Measurements from ENCODE around the gene HRH2. TPM values are rescaled to one million over a fixed set of nuclear protein-coding genes. Genes with fewer than 3 reads are reported as not detected.

Gene HRH2
- total and polyA plus RNA-seq, 3 donors from 2014 or later: 0.47 to 1.4 (median 1.3) TPM

DNA sequence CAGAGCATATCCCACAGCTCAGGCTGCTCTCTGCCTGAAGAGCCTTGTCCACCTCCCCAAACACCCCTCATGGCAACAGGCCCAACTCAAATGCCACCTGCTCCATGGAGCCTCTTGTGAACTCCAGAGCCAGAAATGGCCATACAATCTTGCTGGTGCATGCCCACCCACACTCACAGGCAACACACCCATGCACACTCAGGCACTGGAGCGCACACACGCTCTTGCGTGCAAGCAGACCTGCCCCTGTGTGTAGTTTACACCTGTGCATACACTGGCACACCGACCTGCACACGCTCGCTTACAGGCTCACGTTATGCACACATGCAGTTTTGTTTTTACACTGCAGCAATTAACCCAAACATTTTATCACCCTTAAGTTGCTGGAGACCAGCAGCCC lies 40.0 kb downstream of the HRH2 start:
- no peak overlapping the region for H3K4me3 ChIP-seq
- no peaks in the 10 kb centered on the region for H3K4me1 ChIP-seq
- TF ChIP-seq POLR2A (IDR thresholded peaks at IDR 0.05): no peak
- TF ChIP-seq, protein P1, sequence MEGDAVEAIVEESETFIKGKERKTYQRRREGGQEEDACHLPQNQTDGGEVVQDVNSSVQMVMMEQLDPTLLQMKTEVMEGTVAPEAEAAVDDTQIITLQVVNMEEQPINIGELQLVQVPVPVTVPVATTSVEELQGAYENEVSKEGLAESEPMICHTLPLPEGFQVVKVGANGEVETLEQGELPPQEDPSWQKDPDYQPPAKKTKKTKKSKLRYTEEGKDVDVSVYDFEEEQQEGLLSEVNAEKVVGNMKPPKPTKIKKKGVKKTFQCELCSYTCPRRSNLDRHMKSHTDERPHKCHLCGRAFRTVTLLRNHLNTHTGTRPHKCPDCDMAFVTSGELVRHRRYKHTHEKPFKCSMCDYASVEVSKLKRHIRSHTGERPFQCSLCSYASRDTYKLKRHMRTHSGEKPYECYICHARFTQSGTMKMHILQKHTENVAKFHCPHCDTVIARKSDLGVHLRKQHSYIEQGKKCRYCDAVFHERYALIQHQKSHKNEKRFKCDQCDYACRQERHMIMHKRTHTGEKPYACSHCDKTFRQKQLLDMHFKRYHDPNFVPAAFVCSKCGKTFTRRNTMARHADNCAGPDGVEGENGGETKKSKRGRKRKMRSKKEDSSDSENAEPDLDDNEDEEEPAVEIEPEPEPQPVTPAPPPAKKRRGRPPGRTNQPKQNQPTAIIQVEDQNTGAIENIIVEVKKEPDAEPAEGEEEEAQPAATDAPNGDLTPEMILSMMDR (IDR thresholded peaks at IDR 0.05): no peak
- no peaks in the 10 kb centered on the region for H3K27me3 ChIP-seq
- DNase-seq: no peak
- no peaks in the 10 kb centered on the region for H3K36me3 ChIP-seq (ENCODE audit: low read depth, missing control alignments)
- intact Hi-C loops (cut with DNase I; ENCODE audit: low total_unique reads): no loop called here
- H3K9me3 ChIP-seq: no peaks in the 10 kb centered on the region
- H3K27ac ChIP-seq: no peak overlapping the region
- WGBS, 2 donors: 89 to 91% methylated on average over 7 of the region's 7 CpGs

DNA sequence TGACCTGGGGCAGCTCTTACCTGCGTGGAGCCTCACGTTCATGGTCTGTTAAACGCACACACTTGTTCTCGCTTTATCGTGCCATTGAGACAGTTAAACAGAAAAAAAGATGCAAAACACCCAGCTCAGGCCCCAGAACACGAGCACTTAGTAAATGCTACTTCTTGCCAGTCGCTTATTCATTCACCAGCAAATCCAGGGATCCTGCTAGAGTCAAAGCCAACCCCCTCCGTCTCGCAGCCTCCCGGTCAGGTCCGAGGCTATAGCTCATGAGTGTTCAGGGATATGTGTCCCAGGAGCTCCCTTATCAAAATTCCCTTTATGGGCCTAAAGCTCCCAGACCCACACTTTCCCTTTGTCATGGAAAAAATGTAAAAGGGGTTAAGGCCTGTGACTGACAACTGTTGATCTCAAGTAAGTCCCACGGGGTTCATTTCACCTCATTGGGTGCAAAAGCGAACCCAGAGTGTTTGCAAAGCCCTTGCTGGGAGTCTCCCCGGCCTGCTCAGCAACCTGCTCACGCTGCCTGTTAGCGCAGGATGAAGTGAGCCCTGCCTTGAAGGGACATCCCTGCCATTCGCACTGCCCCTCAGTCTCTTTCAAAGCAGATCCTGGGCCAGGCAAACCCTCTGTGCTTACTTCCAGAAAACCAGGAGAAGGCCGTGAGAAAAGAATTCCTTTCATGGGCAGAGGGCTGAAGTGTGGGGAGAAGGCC lies 40.7 kb downstream of the HRH2 start:
- 81 to 85% methylated on average over 18 of the region's 18 CpGs for WGBS, 2 donors
- H3K9me3 ChIP-seq: no peaks in the 10 kb centered on the region
- no peaks in the 10 kb centered on the region for H3K4me1 ChIP-seq
- no peak for TF ChIP-seq POLR2A (IDR thresholded peaks at IDR 0.05)
- TF ChIP-seq, protein P1 (IDR thresholded peaks at IDR 0.05): no peak
- intact Hi-C loops (cut with DNase I; ENCODE audit: low total_unique reads): no loop called here
- H3K4me3 ChIP-seq: no peak overlapping the region
- H3K36me3 ChIP-seq (ENCODE audit: low read depth, missing control alignments): no peaks in the 10 kb centered on the region
- DNase-seq: no peak
- no peaks in the 10 kb centered on the region for H3K27me3 ChIP-seq
- H3K27ac ChIP-seq: no peak overlapping the region

DNA sequence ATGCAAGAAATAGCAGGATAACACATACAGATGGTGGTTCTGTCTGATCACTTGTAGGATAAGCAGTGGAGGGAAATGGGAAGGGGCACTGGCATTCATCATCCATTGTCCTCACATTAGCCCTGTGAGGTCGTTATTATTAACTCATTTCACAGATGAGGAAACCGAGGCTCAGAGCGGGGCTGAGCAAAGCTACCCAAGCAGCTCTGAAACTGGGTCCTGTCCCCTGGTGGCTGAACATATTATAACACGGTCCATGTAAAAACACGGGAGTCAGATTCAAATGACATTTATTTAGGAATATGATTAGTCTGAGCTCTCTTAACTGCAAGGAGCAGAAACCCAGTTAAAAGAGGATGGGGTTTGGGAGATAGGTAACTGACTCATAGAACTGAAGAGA lies 43.1 kb downstream of the HRH2 start:
- H3K4me3 ChIP-seq: no peak overlapping the region
- no peaks in the 10 kb centered on the region for H3K27me3 ChIP-seq
- H3K27ac ChIP-seq: no peak overlapping the region
- H3K9me3 ChIP-seq: no peaks in the 10 kb centered on the region
- no peak for DNase-seq
- no peak for TF ChIP-seq POLR2A (IDR thresholded peaks at IDR 0.05)
- TF ChIP-seq, protein P1 (IDR thresholded peaks at IDR 0.05): peak in 1 of 3 experiments; percentile 17
- H3K4me1 ChIP-seq: no peaks in the 10 kb centered on the region
- intact Hi-C loops (cut with DNase I; ENCODE audit: low total_unique reads): no loop called here
- 88 to 94% methylated on average over 5 of the region's 5 CpGs for WGBS, 2 donors
- H3K36me3 ChIP-seq (ENCODE audit: low read depth, missing control alignments): no peaks in the 10 kb centered on the region

DNA sequence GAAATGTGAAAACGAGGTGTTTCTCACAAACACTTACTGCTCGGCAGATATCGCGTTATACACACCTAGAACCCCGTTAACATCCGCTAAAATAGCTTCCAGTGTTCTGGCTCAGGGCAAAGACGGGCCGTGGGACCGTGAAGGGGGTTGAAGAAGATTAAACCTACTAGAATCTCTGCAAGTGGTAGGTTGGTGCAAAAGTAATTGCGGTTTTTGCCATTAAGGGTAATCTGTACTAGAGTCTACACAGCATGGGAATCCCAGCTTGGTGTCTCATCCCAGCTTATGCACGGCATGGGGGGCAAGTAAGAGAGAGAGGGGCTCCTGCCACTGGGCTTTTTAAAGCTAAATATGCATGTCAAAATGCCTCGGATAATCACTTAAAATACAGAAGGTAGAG lies 43.9 kb downstream of the HRH2 start:
- H3K27me3 ChIP-seq: no peaks in the 10 kb centered on the region
- no peaks in the 10 kb centered on the region for H3K9me3 ChIP-seq
- TF ChIP-seq POLR2A (IDR thresholded peaks at IDR 0.05): no peak
- TF ChIP-seq, protein P1 (IDR thresholded peaks at IDR 0.05): no peak
- H3K4me3 ChIP-seq: no peak overlapping the region
- intact Hi-C loops (cut with DNase I; ENCODE audit: low total_unique reads): no loop called here
- no peak for DNase-seq
- 92% methylated on average over 12 of the region's 12 CpGs for WGBS, 2 donors
- no peaks in the 10 kb centered on the region for H3K36me3 ChIP-seq (ENCODE audit: low read depth, missing control alignments)
- no peaks in the 10 kb centered on the region for H3K4me1 ChIP-seq
- no peak overlapping the region for H3K27ac ChIP-seq

DNA sequence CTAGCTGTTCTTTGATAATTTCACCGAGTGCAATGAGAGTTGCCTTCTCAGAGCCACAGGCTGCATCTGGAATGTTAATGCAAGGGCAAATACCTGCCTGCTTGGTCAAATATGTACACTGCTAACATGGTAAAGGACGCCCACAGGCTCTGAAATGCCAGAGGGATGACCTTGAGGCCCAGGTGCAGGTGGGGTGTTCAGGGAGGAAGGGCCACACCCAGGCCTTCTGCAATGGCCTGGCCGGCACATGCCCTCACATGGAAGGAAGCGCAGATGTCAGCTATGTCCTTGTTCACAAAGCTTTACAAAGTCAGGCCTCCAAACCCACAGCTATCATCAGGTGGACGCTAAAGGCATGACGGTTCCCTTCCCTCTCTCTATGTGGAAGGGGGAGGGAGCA lies 48.6 kb downstream of the HRH2 start:
- TF ChIP-seq, protein P1 (IDR thresholded peaks at IDR 0.05): no peak
- TF ChIP-seq POLR2A (IDR thresholded peaks at IDR 0.05): no peak
- DNase-seq: peak; percentile 0

More for the DNA sequence above, 48.6 kb downstream of the HRH2 start:
- Histone ChIP-seq H3K9me3 (no peaks in the 10 kb centered on the region), H3K4me1 (no peaks in the 10 kb centered on the region), H3K27ac (no peak overlapping the region), H3K4me3 (no peak overlapping the region), H3K36me3 (ENCODE audit: low read depth, missing control alignments) (no peaks in the 10 kb centered on the region), H3K27me3 (no peaks in the 10 kb centered on the region)
- 57 to 68% methylated on average over 5 to 6 of the region's 6 CpGs for WGBS, 2 donors
- intact Hi-C loops (cut with DNase I; ENCODE audit: low total_unique reads): no loop called here
